A673 (cell line): ENCODE results near the gene SLC41A3. TPM values are rescaled to one million over a fixed set of nuclear protein-coding genes. Genes with fewer than 3 reads are reported as not detected.

Experiments
- BruUV-seq: library from RNA; stranded (reverse); fragments of 400-500 nt; replicated peaks from 2 replicates; lab custom pipeline; 2021; lab: Mats Ljungman, UMichigan
- CTCF ChIA-PET: fragments of 300-600 bp; sonication (Branson Sonifier 250); formaldehyde crosslinking; loops from one replicate; lab custom pipeline; 2022; ENCODE audit warnings: antibody characterized with exemption; lab: Charles Lee
- POLR2A ChIA-PET: fragments of 300-600 bp; sonication (Branson Sonifier 250); formaldehyde crosslinking; loops from one replicate; lab custom pipeline; 2022; ENCODE audit warnings: antibody characterized with exemption; ENCODE audit not compliant: low non-redundant PET; lab: Charles Lee
- DNase-seq: peaks from one replicate; pipeline ENCODE4 v3.0.0-alpha.2; 2015; ENCODE audit warnings: low spot score
- H3K27ac ChIP-seq: fragments of 200-600 bp; sonication (generic); 2 replicates; pipeline ENCODE4 v1.5.1; 2016; ENCODE audit warnings: mixed run types, low read depth, mild to moderate bottlenecking, mixed read lengths, antibody characterized with exemption, low read length; ENCODE audit not compliant: poor library complexity, severe bottlenecking
- H3K27me3 ChIP-seq: fragments of 200-600 bp; sonication (generic); replicated peaks from 2 replicates; pipeline ENCODE4 v1.6.1; 2017; ENCODE audit warnings: mixed run types, low read depth, mild to moderate bottlenecking, mixed read lengths, antibody characterized with exemption, low read length; ENCODE audit not compliant: insufficient read depth, poor library complexity
- H3K36me3 ChIP-seq: fragments of 200-600 bp; sonication (generic); 2 replicates; pipeline ENCODE4 v1.6.1; 2016; ENCODE audit warnings: mixed run types, mild to moderate bottlenecking, mixed read lengths, antibody characterized with exemption, low read length; ENCODE audit not compliant: insufficient read depth, poor library complexity, severe bottlenecking
- H3K4me1 ChIP-seq: fragments of 200-600 bp; sonication (generic); 2 replicates; pipeline ENCODE4 v1.6.1; 2017; ENCODE audit warnings: mixed run types, mild to moderate bottlenecking, mixed read lengths, antibody characterized with exemption, low read length; ENCODE audit not compliant: insufficient read depth, poor library complexity, severe bottlenecking
- H3K4me3 ChIP-seq: fragments of 200-600 bp; sonication (generic); 2 replicates; pipeline ENCODE4 v1.5.1; 2016; ENCODE audit warnings: low read depth, mixed run types, mild to moderate bottlenecking, mixed read lengths, low read length; ENCODE audit not compliant: poor library complexity, severe bottlenecking
- H3K9me3 ChIP-seq: fragments of 200-600 bp; sonication (generic); 2 replicates; pipeline ENCODE4 v1.6.1; 2016; ENCODE audit warnings: mixed run types, low read depth, mild to moderate bottlenecking, mixed read lengths, antibody characterized with exemption, low read length; ENCODE audit not compliant: poor library complexity, severe bottlenecking
- CTCF ChIP-seq: fragments of 300-800, 200-600 bp; sonication (generic); conservative IDR thresholded peaks from 2 replicates; pipeline ENCODE4 v1.5.1; 2017; ENCODE audit warnings: low read depth, mild to moderate bottlenecking, antibody characterized with exemption, low read length, moderate library complexity, mixed read lengths
- EZH2 ChIP-seq: fragments of 200-600 bp; sonication (generic); IDR thresholded peaks from 2 replicates; pipeline ENCODE4 v1.6.1; 2017; ENCODE audit warnings: borderline replicate concordance, low read depth, mild to moderate bottlenecking, mixed read lengths, antibody characterized with exemption, low read length; ENCODE audit not compliant: poor library complexity, severe bottlenecking
- intact Hi-C: fragments of 100-400 bp; cut with micrococcal nuclease; formaldehyde crosslinking; loops from one replicate; pipeline ENCODE4 v1.10.0; 2022; ENCODE audit not compliant: unreplicated experiment
- total RNA-seq: library from RNA; stranded (reverse); gene quantifications from 2 replicates; pipeline ENCODE4 v1.2.3, GENCODE V29; 2021

Gene SLC41A3
- total RNA-seq, 1 experiment from 2014 or later, result 56.5 TPM

GRCh38 chr3:126114443-126115386 is 30.8 kb upstream of the SLC41A3 start:
- DNase-seq, result no peak
- Histone ChIP-seq H3K9me3 (no peaks in the 10 kb centered on the region), H3K36me3 (no peaks in the 10 kb centered on the region), H3K4me1 (no peaks in the 10 kb centered on the region), H3K4me3 (no peak overlapping the region), H3K27me3 (no peaks in the 10 kb centered on the region), H3K27ac (no peak overlapping the region)
- intact Hi-C loops, result no loop called here
- no TSS peak for BruUV-seq
- TF ChIP-seq EZH2, result no peak
- TF ChIP-seq CTCF, result no peak
- CTCF ChIA-PET, result no interaction called here
- POLR2A ChIA-PET, result no interaction called here

- no peak overlapping the region for H3K27ac ChIP-seq
- no peaks in the 10 kb centered on the region for H3K27me3 ChIP-seq
- POLR2A ChIA-PET, result no interaction called here
- no peaks in the 10 kb centered on the region for H3K4me1 ChIP-seq
- no peaks in the 10 kb centered on the region for H3K36me3 ChIP-seq
- TF ChIP-seq CTCF (0 out of 2 replicates have a peak, but pooled peaks have one; percentile 18), EZH2 (no peak)
- no peak for DNase-seq
- CTCF ChIA-PET, result no interaction called here
- intact Hi-C loops, result no loop called here
- no peaks in the 10 kb centered on the region for H3K9me3 ChIP-seq
- no TSS peak for BruUV-seq
- H3K4me3 ChIP-seq, result no peak overlapping the region
Observed at GRCh38 chr3:126113733-126114442, 30.0 kb upstream of the SLC41A3 start.

- no peak for TF ChIP-seq EZH2
- no peak for TF ChIP-seq CTCF
- no peaks in the 10 kb centered on the region for H3K27me3 ChIP-seq
- H3K4me1 ChIP-seq, result no peaks in the 10 kb centered on the region
- no TSS peak for BruUV-seq
- H3K27ac ChIP-seq, result no peak overlapping the region
- ChIA-PET POLR2A (no interaction called here), CTCF (no interaction called here)
- intact Hi-C loops, result no loop called here
- no peaks in the 10 kb centered on the region for H3K36me3 ChIP-seq
- DNase-seq, result no peak
- no peak overlapping the region for H3K4me3 ChIP-seq
- H3K9me3 ChIP-seq, result no peaks in the 10 kb centered on the region
Observed at GRCh38 chr3:126113238-126113555, 29.3 kb upstream of the SLC41A3 start.
